CD1c-positive myeloid dendritic cell (primary cell): Measurements from ENCODE around the gene SLC25A20.
"Not testable (repeated sequence)": the region's sequence is repeated elsewhere in the genome, so short reads cannot be mapped to it uniquely, and the experiment has no call there.

Experiments used
- DNase-seq: peaks from one replicate; pipeline ENCODE4 v3.0.0-alpha.2; 2016; ENCODE audit errors: extremely low spot score

SLC25A20 gene, protein sequence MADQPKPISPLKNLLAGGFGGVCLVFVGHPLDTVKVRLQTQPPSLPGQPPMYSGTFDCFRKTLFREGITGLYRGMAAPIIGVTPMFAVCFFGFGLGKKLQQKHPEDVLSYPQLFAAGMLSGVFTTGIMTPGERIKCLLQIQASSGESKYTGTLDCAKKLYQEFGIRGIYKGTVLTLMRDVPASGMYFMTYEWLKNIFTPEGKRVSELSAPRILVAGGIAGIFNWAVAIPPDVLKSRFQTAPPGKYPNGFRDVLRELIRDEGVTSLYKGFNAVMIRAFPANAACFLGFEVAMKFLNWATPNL

DNA sequence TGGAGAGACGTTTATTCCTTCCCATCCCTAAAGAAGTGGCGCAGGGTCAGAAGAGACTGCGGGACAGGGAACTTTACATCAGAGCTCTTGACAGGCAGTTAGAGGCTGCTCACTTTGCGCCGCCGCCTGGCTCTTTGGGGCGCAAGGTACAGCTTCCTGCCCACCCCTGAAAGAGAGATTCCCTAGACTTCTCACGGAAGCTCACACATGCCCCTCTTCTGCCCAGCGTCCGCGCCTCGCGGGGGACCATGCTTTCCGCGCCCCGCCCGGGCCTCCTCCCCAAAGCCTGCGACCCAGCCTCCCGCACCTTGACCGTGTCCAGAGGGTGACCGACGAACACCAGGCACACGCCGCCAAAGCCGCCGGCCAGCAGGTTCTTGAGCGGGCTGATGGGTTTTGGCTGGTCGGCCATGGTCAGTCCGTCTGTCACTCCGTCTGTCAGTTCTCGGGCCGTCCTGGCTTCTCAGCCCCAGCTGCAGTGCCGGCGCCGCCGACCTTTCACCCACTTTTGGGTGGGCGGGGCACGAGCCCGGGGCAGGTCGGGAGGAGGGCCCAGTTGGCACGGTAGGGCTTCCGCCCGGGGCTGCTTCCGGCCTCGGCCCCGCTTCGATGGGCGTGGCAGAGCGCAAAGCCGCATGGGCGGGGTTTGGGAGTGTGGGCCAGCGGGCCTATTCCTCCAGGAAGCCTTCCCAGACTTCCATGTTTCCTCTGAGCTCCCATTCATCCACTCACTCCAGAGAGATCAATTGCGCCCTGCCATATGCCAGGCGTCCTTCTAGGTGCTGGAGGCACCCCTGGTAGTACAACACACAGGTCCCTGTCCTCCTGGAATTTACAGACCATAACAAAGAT lies at the start of gene SLC25A20:
TSS of gene SLC25A20 (minus strand) at position 500 of the 852 bp plus-strand sequence. CDS start at position 412, 88 bp downstream.
- peak; percentile 92 for DNase-seq

DNA sequence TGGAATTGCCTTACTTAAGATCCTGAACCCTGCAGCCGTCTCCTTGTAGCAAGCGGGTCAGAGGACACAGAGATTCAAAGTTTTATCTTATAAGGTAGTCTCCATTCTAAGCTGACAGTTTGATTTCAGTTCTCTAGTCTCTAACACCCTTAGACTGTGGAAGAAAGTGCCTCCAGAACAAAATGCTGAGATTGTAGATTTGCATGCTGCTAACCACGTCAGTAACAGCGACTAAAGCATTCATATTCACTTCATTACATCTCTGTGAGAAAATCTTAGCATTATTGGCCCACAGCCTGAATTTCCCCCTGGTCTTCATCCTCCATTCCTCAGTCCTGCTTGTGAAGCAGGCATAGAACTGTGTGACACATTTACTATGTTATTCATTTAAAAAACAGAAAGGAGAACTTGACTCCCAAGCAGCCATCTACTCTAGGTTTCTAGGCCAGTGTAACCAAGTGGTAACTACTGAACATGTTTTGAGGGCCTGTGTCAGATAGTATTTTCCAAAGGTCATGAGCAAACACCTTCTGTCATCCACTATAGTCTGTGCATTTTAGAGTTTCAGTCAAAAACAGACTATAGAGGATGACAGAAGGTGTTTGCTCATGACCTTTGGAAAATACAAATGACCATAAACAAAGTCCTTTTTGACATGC lies 47.3 kb upstream of the SLC25A20 start:
- no peak for DNase-seq

- no peak for DNase-seq
Observed at GRCh38 chr3:48945432-48945831, 46.8 kb upstream of the SLC25A20 start.

- DNase-seq, result no peak
Observed at GRCh38 chr3:48938689-48939088, 40.0 kb upstream of the SLC25A20 start.

GRCh38 chr3:48938156-48938555 lies 39.5 kb upstream of the SLC25A20 start:
- no peak for DNase-seq

- peak; percentile 75 for DNase-seq
Observed at GRCh38 chr3:48935530-48935929, 36.8 kb upstream of the SLC25A20 start.

GRCh38 chr3:48934333-48934991 lies 35.8 kb upstream of the SLC25A20 start:
- no peak for DNase-seq

DNA sequence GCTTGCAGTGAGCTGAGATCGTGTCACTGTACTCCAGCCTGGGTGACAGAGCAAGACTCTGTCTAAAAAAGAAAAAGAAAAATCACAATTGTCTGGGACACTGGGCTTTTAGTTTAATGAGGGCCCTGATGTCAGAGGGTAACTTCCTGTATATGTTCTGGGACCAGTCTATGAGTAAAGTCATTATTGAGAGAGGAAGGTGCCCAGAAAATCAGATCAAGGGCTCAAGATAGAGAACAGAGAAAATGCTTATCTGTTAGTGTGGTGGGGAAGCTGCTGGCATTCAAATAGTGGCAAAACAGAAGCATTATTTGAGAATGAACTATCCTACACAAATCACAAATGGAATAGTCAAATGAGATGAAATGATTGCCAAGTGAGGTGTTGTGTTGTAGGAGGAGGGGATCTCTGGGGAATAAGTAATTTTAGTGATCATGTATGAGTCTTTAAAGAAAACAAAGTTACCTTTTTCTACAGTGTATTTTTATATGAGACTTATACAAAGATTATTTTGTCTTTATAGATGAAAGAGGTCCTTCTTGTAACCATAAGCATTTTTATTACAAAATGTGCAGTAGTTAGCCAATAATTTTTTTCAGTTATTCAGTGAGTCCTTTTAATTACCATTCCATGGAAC lies 33.4 kb upstream of the SLC25A20 start:
- DNase-seq, result peak; percentile 44

GRCh38 chr3:48930590-48930989 lies 31.9 kb upstream of the SLC25A20 start:
- DNase-seq, result no peak

DNA sequence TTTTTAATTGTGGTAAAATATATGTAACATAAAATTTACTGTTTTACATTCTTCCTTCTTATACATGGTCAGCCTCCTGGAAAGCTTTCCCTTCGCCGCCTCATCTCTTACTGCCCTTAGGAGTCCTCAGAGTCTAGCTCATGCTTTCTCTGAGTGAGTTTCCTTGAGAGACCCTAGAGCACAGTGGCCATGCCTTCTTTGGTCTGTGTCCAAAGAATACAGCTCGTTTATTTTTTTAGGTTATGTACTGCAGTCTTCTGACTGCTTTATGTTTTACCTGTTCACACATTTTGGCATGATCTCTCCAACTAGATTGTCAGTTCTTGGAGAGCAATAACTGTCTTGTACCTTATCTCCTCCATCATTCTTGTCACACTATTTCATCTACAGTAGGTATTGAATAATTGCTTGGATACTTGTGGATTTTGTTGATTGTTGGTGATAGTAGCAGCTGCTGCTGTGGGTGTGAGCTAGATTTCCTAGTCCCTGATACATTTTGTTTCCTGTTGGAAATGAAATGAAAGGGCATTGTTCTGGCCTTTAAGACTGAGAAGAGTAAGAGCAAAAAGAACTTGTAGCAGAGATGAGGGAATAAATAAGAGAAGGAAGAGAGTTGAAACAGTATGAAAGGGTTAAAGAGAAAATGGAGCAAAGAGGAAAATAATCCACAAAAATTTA lies 30.8 kb upstream of the SLC25A20 start:
- no peak for DNase-seq

GRCh38 chr3:48928679-48929078 lies 30.0 kb upstream of the SLC25A20 start:
- peak; percentile 54 for DNase-seq

DNA sequence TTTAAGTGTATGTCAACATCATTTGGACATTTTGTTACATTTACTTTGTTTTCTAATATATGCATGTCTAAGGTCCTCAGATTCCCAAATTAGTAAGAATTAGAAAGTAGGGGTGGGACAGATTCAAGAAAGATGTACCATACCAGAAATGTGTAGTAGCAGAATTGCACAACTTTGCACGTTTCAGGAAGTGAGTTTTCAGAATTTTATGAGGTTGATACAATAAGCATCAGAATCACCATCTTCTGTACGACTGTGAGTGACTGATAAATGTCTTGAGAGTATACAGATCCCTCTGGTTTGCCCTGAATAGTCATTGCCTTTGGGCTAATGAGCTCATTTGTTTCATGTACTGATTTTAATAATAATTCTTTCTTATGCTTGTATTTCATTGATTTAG lies 29.2 kb upstream of the SLC25A20 start:
- peak; percentile 65 for DNase-seq

DNA sequence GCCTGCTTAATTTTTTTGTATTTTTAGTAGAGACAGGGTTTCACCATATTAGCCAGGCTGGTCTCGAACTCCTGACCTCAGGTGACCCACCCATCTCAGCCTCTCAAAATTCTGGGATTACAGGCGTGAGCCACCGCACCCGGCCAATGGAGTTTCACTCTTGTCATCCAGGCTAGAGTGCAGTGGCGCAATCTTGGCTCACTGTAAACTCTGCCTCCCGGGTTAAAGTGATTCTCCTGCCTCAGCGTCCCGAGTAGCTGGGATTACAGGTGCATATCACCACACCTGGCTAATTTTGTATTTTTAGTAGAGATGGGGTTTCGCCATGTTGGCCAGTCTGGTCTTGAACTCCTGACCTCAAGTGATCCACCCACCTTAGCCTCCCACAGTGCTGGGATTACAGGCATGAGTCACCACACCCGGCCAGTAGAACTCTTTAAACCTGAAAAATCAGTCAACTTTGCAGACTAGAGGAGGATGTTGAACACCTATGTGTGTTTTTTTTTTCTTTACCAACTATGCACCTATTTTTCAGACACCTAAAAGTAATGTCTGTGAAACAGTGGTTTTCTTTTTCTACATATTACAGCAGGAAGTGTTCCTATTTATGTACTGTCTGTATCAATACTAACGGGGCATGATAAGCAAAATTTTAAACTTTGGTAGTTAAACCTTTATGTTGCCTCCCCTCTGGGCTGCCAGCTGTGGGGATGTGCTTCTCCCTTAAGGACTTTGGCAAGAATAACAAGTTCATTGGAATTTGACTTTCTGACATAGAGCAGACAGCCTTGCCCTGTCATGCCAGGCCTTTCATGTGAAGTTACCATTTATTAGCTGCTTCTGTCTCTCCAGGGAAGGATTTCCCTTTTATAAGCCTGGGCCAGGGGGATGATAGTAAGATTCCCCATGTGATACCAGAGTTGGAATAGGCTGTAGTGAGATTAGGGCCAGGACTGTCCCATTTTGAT lies 28.0 kb upstream of the SLC25A20 start:
- peak; percentile 8 for DNase-seq

DNA sequence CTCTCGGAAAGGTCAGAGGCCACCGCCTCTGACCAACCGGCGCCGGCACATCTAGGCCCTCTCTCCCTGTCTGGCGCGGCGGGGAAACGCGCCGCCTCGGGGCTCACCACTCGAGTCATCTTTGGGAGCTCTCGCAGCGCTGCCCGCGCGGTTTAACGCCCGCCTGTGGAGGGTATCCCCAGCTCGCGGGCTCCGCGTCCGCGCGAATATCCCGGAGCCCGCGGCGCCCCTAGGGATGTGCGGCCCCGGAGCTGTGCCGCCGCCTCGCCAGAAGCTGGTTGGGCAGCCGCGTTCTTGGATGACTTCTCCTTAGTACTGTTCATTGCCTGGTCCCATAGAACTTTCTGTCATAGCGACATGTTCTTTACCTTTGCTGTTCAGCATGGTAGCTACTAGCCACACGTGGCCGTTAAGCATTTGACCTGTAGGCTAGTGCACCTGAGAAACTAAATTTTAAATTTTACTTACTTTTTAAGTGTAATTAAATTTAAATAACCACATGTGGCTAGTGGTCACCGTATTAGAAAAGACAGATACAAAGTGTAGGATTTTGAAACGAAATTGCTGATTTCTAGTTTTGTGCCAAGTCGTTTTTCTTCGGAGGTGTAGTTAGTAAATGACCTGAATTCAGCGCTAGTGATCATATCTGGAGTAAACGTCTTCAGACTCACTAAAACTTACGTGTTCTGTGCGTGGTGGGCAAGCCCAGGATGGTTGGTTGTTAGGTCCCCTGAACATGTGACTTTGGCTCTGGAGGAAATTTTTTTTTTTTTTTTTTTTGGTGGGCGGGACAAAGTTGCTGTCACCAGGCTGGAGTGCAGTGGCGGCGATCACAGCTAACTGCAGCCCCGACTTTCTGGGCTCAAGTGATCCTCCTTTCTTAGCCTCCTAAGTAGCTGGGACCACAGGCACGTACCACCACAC lies 20.8 kb upstream of the SLC25A20 start:
- DNase-seq, result peak; percentile 75

- DNase-seq, result peak; percentile 97
Observed at GRCh38 chr3:48918388-48919214, 19.9 kb upstream of the SLC25A20 start, which contains the start of gene ARIH2. TSS of gene ARIH2 (plus strand) at chr3:48918842. CDS start at chr3:48927559, 8,717 bp downstream.

- DNase-seq, result no peak
Observed at GRCh38 chr3:48915296-48915695, 16.6 kb upstream of the SLC25A20 start.

- not testable (repeated sequence) for DNase-seq
Observed at GRCh38 chr3:48907026-48907425, 8.3 kb upstream of the SLC25A20 start.
